HG02943 (cell line): Measurements from ENCODE around the gene NOL4L.
"Not testable (repeated sequence)": the region's sequence is repeated elsewhere in the genome, so short reads cannot be mapped to it uniquely, and the experiment has no call there.

ENCODE experiments used
- ATAC-seq: cut with Tn5 transposase; IDR thresholded peaks from one replicate; pipeline ENCODE4 v1.9.1; 2021; ENCODE audit warnings: mild to moderate bottlenecking, low read depth, moderate library complexity; ENCODE audit not compliant: unreplicated experiment

NOL4L gene

GRCh38 chr20:32439132-32439829, 145.9 kb downstream of the NOL4L start:
- ATAC-seq: no peak

- ATAC-seq: no peak
These were observed 146.7 kb downstream of the NOL4L start for GRCh38 chr20:32438331-32438858.

DNA sequence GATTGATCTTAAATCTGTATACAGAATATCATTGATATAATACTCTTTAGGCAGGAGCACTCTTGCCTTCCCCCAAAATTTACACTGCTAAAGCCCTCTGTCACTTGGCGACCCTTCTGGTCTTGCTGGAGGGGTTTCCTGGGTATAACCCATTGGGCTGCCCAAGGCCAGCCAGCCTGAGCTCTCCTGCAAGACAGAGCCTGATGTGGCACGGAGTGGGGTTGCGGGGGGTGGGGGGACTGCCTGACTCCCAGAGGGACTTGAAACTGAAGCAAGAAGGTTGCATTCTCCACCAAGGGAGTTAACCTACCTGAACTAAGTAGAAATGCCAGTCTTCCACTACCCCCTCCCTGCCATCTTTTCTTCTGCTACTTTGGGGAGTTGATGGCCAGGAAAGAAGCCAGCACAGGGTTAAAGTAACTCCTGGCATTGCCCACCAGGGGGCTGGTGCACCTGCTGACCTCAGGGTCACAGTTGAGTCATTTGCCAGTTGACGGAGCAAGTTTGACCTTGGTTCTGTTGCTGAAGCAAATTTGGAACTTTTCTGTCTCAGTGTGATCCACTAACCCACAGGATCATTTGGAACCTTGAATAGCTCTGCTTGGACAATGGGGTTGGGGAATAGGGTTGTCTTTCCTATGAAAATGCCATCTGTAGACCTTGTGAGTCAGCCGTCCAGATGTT, 147.6 kb downstream of the NOL4L start:
- no peak for ATAC-seq

- no peak for ATAC-seq
These were observed 148.2 kb downstream of the NOL4L start for GRCh38 chr20:32436968-32437367.

DNA sequence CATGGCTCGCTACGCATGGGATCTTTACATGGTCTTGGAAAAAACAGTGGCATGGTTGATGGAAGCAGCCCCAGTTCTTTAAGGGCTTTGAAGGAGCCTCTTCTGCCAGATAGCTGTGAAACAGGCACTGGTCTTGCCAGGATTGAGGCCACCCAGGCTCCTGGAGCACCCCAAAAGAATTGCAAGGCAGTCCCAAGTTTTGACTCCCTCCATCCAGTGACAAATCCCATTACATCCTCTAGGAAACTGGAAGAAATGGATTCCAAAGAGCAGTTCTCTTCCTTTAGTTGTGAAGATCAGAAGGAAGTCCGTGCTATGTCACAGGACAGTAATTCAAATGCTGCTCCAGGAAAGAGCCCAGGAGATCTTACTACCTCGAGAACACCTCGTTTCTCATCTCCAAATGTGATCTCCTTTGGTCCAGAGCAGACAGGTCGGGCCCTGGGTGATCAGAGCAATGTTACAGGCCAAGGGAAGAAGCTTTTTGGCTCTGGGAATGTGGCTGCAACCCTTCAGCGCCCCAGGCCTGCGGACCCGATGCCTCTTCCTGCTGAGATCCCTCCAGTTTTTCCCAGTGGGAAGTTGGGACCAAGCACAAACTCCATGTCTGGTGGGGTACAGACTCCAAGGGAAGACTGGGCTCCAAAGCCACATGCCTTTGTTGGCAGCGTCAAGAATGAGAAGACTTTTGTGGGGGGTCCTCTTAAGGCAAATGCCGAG, 148.8 kb downstream of the NOL4L start:
- no peak for ATAC-seq

DNA sequence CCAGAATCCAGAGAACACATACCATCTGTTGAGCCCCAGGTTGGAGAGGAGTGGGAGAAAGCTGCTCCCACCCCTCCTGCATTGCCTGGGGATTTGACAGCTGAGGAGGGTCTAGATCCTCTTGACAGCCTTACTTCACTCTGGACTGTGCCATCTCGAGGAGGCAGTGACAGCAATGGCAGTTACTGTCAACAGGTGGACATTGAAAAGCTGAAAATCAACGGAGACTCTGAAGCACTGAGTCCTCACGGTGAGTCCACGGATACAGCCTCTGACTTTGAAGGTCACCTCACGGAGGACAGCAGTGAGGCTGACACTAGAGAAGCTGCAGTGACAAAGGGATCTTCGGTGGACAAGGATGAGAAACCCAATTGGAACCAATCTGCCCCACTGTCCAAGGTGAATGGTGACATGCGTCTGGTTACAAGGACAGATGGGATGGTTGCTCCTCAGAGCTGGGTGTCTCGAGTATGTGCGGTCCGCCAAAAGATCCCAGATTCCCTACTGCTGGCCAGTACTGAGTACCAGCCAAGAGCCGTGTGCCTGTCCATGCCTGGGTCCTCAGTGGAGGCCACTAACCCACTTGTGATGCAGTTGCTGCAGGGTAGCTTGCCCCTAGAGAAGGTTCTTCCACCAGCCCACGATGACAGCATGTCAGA, 149.6 kb downstream of the NOL4L start:
- no peak for ATAC-seq

DNA sequence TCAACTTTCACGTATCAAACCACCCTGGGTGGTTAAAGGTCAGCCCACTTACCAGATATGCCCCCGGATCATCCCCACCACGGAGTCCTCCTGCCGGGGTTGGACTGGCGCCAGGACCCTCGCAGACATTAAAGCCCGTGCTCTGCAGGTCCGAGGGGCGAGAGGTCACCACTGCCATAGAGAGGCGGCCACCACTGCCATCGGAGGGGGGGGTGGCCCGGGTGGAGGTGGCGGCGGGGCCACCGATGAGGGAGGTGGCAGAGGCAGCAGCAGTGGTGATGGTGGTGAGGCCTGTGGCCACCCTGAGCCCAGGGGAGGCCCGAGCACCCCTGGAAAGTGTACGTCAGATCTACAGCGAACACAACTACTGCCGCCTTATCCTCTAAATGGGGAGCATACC, 150.7 kb downstream of the NOL4L start:
- ATAC-seq: no peak

DNA sequence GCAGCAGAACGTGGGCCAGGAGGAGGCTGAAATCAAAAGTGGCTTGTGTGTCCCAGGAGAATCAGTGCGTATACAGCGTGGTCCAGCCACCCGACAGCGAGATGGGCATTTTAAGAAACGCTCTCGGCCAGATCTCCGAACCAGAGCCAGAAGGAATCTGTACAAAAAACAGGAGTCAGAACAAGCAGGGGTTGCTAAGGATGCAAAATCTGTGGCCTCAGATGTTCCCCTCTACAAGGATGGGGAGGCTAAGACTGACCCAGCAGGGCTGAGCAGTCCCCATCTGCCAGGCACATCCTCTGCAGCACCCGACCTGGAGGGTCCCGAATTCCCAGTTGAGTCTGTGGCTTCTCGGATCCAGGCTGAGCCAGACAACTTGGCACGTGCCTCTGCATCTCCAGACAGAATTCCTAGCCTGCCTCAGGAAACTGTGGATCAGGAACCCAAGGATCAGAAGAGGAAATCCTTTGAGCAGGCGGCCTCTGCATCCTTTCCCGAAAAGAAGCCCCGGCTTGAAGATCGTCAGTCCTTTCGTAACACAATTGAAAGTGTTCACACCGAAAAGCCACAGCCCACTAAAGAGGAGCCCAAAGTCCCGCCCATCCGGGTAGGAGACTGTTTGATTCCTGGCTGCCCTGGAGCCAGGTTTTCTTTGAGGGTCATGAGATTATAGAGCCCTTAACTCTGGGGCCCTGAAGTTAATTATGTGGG, 151.7 kb downstream of the NOL4L start:
- no peak for ATAC-seq

DNA sequence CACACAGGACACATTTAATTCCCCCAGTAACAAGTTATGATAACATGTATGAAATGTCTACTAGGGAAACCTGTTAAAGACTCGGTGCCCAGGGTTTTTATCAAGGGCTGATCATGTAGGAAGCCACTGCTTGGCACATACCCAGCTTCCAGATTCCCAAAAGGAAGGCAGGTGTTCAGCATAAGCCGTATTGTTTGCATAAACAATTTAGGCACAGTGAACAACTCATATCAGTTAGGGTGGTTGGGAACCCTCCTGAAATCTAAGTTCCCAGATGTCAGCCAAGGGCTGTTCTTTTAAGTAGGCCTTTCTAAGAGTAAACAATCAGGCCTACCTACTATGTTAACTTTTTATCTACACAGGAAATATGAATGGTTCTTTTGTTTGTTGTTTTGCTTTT, 152.9 kb downstream of the NOL4L start:
- ATAC-seq: no peak

DNA sequence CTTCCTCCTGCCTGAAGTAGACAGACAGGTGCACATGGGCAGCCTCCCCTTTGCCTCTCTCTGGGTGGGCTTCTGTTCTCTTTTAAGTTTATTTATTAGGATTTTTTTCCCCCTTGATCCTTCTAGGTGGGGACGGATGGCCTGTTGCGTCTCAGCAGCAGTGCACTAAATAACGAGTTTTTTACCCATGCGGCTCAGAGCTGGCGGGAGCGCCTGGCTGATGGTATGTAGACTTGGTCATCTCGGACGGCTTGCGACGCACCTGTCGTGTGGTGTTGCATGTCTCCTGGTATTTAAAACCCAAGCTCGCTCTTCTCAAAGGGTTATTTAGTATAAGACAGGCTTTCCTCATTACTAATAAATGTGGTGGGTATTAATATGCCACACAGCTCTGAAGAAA, 153.7 kb downstream of the NOL4L start:
- ATAC-seq: no peak

GRCh38 chr20:32429745-32430360, 155.3 kb downstream of the NOL4L start:
- no peak for ATAC-seq

- ATAC-seq: no peak
These were observed 155.8 kb downstream of the NOL4L start for GRCh38 chr20:32429343-32429742.

DNA sequence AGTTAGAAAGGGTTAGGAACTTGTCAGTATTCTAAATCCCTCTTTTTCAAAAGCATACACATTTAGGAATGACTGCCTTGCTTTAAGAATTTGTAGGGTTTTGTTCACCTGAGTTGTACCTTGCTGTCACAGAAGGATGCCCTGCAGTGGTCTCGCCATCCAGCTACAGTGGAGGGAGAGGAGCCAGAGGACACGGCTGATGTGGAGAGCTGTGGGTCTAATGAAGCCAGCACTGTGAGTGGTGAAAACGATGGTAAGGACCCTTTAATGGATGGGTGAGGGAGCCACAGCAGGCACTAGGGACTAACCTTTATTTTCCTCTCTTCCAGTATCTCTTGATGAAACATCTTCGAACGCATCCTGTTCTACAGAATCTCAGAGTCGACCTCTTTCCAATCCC, 157.1 kb downstream of the NOL4L start:
- ATAC-seq: no peak

DNA sequence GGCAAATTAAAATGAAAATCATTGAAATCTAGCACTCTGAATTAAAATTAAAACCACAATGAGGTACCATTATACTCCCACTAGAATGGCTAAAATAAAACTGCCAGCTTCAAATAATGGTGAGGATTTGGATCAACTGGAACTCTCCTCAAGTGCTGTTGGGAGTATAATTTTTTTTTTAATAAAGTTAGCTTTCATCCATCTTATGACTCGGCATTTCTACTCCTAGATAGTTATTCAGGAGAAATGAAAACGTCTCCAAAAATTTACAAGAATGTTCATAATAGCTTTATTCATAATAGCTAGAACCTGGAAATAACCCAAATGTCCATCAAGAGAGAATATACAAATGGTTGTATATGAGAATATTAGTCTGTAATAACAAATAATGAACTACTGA, 163.8 kb downstream of the NOL4L start:
- no peak for ATAC-seq

DNA sequence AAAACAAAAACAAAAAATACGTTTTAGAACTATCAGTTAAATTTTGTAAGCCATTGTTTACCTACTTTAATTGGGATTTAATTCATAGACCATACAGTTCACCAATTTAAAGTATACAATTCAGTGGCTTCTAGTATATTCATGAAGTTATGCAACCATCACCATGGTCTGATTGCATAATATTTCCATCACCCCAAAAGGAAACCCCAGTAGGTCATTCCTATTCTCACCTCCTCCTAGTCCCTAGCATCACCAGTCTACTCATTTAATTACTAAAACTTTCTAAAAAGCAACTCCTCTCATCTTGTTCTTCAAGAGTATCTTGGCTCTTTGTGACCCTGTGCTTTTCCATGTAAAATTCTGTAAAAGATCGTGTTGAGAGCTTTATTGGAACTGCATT, 166.8 kb downstream of the NOL4L start:
- no peak for ATAC-seq

GRCh38 chr20:32416206-32416605, 168.9 kb downstream of the NOL4L start:
- ATAC-seq: no peak

DNA sequence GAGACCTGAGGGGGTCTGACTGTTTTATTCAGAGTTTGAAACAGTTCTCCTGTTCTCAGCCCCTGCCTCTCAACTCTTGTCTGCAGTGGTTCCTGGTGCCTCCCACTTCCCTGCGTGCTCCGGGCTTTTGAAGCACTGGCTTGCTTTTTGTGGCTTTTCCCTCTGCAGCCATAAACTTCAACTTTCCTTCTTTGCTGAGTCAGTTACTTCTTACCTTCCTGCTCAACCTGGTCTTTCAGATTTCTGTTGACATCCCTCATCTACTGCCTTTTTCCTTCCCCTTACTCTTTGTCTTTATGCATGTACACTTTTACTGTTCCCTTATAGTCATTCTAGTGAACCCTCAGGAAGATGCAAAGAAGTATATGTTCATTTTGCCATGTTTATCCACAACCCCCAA, 169.6 kb downstream of the NOL4L start:
- no peak for ATAC-seq

DNA sequence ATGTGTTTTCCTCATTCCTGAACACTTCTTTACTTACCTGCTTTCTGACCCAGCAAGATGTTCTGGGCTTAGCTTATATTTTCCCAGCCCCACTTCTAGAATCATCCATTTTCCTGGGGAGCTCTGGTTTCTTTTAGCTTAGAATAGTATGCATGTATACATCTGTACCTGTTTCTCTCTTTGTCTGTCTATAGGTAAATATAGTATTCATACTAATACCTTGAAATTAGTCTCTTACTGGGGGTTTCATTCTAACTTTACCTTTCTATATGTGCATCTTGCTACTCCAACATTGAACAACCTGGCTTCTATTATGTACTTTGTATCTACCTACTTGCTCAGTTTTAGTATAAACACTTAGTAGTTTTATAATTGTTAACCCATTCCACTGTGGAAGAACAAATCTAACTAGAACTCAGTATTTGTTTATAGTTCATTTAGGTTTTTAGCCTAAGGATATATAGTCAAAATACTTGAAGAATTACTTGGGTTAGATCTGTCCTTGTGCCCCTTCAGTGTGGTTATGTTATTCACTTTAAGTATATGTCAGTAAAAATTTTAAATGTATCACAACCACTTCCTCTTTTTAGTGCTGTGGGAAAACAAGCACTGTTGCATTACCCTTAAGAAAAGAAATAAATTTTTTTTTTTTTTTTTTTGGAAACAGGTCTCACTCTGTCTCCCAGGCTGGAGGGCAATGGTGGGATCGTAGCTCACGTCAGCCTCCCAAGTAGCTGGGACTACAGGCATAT, 173.0 kb downstream of the NOL4L start:
- no peak for ATAC-seq

GRCh38 chr20:32407131-32407750, 177.9 kb downstream of the NOL4L start:
- ATAC-seq: not testable (repeated sequence)
